NCI-H1417 treated with DMSO at 0.1 percent for 48 hours (cell line): ENCODE measurements around the gene SNCB.

Experiments
- DNase-seq: peaks from one replicate; lab custom pipeline; 2025; lab: John Stamatoyannopoulos, UW

Gene SNCB

GRCh38 chr5:176660860-176661641 is 30.7 kb upstream of the SNCB start:
- DNase-seq = no peak

- DNase-seq = no peak
Measured at GRCh38 chr5:176660530-176660859, 30.2 kb upstream of the SNCB start.

GRCh38 chr5:176659860-176660461 is 29.6 kb upstream of the SNCB start:
- no peak for DNase-seq

GRCh38 chr5:176659512-176659839 is 29.1 kb upstream of the SNCB start:
- no peak for DNase-seq

- DNase-seq = no peak
Measured at GRCh38 chr5:176658817-176659511, 28.6 kb upstream of the SNCB start.

- DNase-seq = no peak
Measured at GRCh38 chr5:176658007-176658599, 27.8 kb upstream of the SNCB start.

- DNase-seq = no peak
Measured at GRCh38 chr5:176656467-176656990, 26.2 kb upstream of the SNCB start.

GRCh38 chr5:176654856-176655255 is 24.5 kb upstream of the SNCB start:
- DNase-seq = no peak

- DNase-seq = no peak
Measured at GRCh38 chr5:176653401-176654385, 23.4 kb upstream of the SNCB start.

- no peak for DNase-seq
Measured at GRCh38 chr5:176652136-176652535, 21.8 kb upstream of the SNCB start.

GRCh38 chr5:176651472-176651980 is 21.2 kb upstream of the SNCB start:
- DNase-seq = no peak

- no peak for DNase-seq
Measured at GRCh38 chr5:176650354-176650884, 20.1 kb upstream of the SNCB start.

GRCh38 chr5:176648474-176649194 is 18.3 kb upstream of the SNCB start:
- DNase-seq = no peak

- no peak for DNase-seq
Measured at GRCh38 chr5:176647843-176648473, 17.6 kb upstream of the SNCB start.

- peak; percentile 57 for DNase-seq
Measured at GRCh38 chr5:176647030-176647842, 16.9 kb upstream of the SNCB start, which contains the start of gene TSPAN17. TSPAN17 (plus strand) TSS chr5:176647484; CDS start chr5:176647616, 132 bp downstream.

- no peak for DNase-seq
Measured at GRCh38 chr5:176646707-176647029, 16.3 kb upstream of the SNCB start.

- DNase-seq = no peak
Measured at GRCh38 chr5:176646049-176646706, 15.8 kb upstream of the SNCB start.

GRCh38 chr5:176644878-176645670 is 14.7 kb upstream of the SNCB start:
- no peak for DNase-seq
